Left renal cortex interstitium (tissue), 4 donors: Measurements from ENCODE around the gene DSG2. TPM values are rescaled to one million over a fixed set of nuclear protein-coding genes. Genes with fewer than 3 reads are reported as not detected.
"Not testable (repeated sequence)": the region's sequence is repeated elsewhere in the genome, so short reads cannot be mapped to it uniquely, and the experiment has no call there.

Experiments
- DNase-seq, 4 donors: peaks; one replicate each; pipeline ENCODE4 v3.0.0-alpha.2; 2013; ENCODE audit warnings: low read depth in 4 of 4, low spot score in 2 of 4, missing footprints in 1 of 4
- polyA plus RNA-seq, 4 donors: library from polyadenylated mRNA; unstranded; fragments of 120-200 nt; gene quantifications; one replicate each; pipeline ENCODE4 v1.2.1, GENCODE V29; 2013; ENCODE audit not compliant: insufficient read length in 4 of 4

Gene DSG2
- polyA plus RNA-seq, 4 donors: 42.4 to 55.5 (median 47.5) TPM

DNA sequence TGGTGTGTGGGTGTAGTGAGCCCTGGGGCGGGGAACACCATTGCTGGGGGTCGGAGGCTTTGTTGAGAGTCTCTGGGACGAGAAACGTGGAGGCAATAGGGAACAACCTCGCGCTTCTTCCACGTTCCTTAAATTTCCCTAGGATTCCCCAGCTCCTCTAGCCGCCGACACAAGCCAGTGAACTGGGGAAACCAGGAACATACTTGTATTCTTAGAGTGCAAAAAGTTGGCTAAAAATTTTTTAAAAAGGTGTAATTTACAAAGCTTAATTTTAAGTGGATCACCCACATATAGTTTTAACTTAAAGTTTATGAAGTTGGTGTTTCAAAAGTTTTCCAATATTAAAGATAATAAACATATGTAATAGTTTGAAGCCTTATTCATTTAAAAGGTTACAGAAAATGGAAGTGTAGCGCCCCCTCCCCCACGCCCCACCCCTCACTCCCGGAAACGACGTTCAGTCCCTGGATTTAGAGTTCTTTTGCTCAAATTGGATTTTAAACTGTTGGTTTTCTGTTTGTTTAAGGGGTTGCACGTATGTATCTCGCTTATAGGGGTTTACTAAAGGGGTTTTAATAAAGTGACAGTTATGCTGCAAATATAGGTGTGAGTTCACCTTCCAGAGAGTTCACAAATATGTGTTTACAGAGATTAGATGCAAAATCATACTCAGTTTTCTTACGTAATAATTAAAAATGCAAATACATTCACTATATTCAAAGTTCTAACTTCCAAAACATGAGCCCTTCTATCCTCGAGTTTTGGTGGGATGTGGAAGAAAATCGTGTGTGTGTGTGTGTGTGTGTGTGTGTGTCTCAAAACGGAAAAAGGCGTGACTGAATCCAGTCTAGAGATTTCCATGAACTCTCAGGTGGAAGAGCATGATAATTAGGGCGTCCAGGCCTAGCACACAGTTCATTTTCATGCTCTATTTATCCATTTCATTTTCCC, 872 bp downstream of the DSG2 start:
- peak in 2 of 4 donors; percentile 11 to 17 for DNase-seq

DNA sequence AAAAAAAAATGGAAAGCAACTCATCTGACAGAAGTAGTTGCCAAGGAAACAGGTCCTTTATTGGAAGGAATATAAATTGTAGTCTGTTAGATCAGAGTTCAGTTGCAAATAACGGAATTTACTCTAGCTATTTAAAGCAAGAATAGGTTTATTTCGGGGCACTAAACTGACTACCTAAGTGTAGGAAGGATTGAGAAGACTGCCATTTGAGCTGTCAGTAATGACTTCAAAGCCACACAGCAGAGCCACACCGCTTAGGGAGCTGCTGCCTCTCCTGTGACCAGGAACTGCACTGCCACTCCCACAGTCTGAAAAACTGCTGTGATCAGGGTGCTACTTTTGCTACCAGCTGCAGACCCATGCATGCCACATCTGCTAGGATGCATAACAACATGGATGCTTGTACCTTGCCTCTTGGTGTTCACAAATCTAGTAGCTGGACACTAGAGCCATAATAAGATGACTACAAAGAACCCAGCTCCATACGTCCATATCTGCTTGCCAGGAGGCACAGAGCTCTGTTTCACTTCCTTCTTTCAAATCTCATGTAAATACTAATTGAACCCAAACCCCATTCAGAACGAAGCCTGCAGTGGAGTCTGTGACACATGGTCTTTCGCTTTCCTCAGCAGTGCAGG, 2.2 kb downstream of the DSG2 start:
- no peak for DNase-seq

DNA sequence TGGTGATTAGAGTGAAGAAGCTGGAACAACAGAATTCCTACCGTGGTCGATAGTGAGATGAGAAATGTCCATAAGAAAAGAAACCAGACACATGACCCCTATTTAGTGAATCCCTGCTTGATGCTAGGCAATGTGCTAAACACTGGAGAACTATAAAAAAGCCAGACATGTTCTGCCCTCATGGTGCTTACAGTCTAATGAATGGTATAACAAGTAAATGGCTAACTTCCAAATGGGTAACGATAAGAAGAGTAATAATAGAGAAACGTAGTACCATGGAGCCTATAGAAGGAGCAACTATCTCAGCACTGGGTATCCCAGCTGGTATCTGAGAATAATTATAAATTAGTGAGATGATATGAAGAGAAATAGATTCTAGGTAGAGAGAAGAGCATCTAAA, 5.0 kb downstream of the DSG2 start:
- DNase-seq: no peak

DNA sequence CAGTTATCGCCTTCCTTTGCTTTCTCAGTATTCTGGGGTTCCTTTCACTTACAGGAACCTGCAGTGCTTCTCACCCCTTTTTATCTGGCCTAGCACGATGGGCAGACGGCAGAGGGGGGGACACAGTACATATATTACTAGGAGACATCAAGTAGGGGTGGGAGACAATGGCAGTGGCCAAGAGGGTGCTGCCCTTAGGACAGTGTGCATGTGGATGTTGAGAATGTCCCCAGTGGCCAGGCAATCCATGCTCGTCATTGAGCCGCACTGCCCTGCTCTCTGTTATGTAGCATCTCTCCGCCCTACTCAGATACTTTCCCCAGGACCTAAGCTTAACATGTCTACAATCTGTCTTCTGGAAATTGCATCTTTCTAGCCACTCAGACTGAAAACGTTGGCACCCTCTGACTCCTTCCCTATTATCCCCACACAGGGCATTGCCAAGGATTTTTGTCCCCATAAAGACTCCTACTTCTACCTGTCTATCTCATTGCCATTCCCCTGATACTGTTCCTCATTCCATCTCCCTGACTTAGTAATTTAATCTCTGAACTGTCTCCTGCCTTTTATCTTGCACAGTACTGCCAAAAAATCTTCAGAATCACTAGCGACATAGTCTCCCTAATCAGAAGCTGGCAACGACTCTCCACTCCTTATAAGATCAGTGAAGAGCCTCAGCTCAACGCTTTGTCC, 6.6 kb downstream of the DSG2 start:
- DNase-seq: no peak

DNA sequence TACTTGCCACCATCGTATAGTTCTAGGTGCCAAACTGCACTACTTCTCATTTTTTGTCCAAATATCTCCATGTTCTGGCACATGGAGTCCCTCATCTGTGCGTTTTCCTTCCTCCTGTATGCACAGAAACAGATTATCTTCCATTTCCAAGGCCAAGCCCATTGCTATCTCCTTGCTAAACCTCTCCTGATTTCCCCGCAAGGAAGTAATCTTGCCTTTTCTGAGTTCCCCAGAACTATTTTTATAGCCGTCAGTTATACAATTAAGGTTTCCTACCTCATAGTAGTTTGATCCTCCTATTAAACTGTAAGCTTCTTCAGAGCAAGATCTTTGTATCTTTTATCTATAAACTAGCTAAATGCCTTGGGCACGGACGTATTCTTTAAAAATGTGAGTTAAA, 7.2 kb downstream of the DSG2 start:
- no peak for DNase-seq

DNA sequence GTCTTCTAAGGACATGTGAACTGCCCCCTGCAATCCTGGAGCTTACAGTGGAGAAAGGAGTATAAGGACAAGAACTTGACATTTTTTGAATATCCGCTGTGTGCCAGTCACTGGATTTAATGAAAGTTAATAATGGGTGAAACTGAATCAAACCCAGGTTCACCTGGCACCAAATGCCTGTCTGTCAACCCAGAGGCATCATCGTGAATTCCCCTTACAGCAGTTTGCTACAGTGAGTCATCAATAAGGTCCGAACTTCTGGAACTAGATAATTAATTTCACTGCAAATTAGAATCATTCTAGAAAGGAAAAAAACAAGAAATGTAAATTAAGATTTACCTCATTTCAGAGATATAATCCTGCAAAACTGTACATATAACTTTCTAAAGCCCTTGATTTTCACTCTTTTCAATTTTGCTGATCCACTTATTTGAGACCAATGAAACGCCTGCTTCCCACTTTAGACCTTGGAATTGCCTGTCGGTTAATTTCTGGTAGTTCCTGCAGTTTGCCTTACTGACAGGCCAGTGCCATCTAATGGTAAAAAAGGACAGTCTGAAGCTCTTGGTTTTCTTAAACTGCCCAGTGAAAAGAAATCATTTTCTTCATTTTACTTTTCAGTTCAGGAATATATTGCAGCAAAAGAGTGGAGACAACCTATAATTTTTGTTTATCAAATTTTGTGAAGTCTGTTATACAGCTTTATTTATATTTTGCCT, 8.2 kb downstream of the DSG2 start:
- no peak for DNase-seq

DNA sequence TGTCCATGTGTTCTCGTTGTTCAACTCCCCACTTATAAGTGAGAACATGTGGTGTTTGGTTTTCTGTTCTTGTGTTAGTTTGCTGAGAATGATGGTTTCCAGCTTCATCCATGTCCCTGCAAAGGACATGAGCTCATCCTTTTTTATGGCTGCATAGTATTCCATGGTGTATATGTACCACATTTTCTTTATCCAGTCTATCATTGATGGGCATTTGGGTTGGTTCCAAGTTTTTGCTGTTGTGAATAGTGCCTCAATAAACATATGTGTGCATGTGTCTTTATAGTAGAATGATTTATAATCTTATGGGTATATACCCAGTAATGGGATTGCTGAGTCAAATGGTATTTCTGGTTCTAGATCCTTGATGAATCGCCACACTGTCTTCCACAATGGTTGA, 9.1 kb downstream of the DSG2 start:
- not testable (repeated sequence) for DNase-seq

DNA sequence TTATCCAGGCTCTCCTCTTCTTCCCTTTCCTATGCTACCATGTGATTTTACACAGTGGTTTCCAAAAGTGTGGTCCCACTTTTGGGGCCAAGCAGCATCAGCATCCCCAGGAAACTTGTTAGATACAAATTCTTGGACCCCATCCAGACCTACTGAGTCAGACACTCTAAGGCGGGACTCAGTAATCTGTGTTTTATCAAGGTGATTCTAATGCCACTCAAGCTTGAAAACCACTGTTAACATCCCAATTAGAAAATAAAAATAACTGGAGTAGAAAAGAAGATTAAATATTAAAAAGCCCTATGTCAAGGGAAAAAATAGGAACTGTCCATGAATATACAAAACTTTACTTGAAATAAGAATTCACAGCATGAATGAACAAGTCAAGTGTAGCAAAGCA, 10.8 kb downstream of the DSG2 start:
- no peak for DNase-seq

DNA sequence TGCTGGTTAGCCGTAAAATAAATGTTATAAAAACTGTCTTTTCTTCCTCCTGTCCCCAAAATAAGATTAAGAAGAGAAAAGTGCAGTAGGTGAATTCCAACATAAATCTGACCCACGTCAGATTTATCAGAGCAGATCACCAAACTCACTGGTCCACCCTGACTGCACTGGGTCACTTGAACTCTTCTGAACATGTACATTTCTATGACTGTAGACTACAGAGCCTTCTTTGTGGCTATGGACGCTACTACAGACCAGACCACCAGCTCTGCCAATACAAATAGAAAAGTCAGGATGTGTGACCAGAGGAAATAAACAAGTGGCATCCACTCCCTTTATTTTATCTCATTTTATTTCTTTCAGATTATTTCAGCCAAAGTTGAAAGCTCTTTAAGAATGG, 11.6 kb downstream of the DSG2 start:
- DNase-seq: no peak

DNA sequence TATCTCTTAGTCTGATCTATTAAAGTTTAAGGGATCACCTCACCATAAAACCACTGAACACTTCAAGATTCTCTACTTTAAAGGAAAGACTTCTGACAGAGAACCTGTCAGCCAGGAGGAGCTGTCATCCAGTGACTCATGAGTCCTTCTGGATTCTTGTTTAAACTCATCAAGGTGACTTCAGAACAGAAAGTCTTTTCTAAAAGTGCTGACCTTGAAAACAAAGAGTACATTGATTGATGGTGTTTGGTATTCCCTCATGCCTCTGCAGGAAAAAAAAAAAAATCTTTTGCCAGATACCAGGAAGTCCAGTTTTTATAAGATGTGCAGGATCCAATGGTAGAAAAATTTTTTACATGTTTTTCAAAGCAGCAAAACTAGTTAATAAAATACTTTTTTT, 12.3 kb downstream of the DSG2 start:
- DNase-seq: no peak

DNA sequence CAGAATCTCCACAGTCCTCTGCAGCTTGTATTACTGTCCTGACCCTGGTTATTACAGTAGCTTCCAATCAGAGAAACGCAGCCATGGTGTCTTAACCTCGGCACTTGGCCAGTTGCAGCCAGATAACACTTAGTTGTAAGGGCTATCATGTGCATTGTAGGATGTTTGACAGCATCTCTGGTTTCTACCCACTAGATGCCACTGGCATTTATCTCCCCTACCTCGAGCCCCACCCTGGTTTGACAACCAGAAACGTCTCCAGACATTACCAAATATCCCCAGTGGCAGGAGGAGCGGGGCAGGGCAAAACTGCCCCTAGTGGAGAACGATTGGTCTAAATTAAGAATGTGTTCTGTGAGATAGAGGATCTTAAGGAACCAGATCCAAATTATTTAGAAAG, 13.1 kb downstream of the DSG2 start:
- no peak for DNase-seq

DNA sequence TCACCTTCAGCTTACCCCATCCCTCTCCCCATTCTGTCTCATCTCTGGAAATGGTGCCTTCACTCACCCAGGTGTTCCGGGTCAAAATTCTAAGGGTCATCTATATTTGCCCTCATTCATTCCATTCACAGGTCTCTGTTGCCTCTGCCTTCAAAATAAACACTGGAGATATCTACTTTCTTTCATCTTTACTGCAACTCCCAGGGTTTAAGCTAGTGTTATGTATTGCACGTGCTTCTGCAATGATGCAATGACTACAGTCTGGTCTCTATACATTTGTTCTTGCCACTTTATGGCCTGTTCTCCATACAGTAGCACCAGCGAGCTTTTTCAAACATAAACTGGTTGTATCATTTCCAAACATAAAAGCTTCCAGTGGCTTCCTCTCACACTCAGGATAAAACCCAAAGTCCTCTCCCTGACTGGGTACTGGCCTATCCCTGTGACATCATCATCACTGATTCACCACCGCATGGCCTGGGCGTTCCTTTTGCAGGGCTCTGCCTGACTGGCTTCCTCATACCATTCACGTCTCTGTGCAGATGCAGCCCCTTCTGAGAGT, 14.3 kb downstream of the DSG2 start:
- DNase-seq: no peak

DNA sequence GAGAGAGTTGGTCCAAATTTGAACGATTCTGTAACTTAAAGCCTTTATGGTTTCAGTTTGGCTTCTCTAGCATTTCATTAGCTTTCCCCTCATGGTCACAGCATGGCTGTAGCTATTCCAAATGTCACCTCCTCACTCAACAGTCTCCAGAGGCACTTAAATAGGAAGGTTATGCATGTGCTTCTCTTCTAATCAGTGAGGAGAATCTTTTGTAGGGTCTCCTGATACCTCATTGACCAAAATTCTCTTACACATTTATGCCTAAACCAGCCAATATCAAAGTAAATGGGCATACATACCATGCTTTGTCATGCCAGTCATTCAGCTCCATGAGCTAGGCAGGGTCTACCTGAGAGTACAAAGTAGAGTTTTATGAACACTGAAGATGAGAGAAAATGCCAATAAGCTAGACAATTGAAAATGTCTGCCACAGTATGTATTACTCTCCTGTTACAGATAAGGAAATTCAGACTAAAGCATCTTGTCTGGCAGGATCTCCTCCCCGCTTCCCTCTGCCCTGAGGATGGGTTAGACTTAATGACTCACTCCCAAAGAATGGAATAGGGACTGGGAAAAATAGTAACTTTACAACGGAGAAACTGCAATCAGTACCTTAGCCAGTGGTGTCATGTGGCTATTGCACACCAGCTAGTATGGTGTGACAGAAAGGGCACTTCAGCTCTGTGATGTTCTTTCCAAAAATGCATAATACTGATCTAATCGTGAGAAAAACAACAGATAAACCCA, 15.4 kb downstream of the DSG2 start:
- no peak for DNase-seq

DNA sequence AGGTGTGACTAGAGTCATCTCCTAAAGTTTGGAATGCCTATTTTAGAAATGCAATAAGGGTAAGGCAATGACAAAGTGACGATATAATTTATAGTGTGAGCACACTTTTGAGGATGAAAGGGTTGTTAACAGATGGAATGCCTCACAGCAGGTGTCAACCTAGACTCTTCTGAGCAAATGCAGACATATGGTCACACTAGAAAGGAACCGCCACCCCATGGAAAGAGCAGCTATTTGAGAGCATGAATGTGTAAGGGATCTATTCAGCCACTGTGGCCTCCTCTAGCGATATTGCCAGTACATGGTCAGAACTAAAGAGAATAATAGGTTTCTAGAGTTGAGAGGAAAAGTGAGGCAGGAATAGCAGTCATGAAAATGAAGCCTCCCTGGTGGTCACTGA, 18.5 kb downstream of the DSG2 start:
- no peak for DNase-seq

DNA sequence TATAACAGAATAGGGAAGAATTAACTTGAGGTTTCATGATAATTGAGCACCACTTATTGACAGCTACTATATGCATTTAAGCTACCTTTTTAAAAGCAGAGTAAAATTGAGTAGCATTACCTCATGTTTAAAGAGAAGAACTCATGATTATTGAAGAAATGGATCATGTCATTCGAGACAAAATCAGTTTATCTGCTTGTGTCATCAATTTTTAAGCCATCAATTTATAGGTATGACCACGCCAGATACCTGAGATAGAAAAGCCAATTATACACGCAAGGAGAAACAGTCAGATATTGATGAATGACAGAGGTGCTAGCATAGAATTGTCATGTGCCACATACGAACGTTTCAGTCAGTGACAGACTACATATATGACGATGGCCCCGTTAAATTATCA, 28.4 kb downstream of the DSG2 start:
- no peak for DNase-seq

DNA sequence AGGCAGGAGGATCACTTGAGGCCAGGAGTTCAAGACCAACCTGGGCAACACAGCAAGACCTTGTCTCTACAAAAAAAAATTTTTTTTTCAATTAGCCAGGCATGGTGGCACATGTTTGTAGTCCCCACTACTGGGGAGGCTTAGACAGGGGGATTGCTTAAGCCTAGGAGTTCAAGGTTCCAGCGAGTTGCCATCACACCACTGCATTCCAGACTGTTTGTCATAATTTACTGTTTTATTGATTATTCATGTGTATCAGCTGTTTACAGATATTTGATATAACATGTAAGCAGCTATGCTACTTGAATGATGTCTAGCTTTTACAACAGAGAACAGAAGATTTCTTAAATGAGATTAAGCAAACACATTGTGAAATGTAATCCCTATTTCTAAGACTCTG, 35.3 kb downstream of the DSG2 start:
- no peak for DNase-seq

DNA sequence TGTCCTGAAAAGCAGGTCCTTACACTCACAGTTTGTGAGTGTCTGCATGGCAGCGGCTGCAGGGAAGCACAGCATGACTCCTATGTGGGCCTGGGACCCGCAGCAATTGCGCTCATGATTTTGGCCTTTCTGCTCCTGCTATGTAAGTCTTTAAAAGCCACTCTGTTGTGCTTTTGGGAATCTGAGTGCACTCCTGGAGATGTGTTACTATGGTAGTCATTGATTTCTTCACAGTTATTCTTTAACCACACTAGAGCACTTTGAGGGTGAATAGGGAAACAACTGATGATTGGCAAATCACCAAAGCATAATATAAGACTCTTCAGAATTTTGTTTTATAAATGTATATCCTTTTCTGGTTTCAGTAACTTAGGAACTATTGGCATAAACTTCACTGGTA, 40.9 kb downstream of the DSG2 start:
- DNase-seq: no peak

DNA sequence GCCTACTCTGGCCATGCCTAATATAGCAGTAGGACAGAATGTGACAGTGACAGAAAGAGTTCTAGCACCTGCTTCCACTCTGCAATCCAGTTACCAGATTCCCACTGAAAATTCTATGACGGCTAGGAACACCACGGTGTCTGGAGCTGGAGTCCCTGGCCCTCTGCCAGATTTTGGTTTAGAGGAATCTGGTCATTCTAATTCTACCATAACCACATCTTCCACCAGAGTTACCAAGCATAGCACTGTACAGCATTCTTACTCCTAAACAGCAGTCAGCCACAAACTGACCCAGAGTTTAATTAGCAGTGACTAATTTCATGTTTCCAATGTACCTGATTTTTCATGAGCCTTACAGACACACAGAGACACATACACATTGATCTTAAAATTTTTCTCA, 48.5 kb downstream of the DSG2 start:
- no peak for DNase-seq

DNA sequence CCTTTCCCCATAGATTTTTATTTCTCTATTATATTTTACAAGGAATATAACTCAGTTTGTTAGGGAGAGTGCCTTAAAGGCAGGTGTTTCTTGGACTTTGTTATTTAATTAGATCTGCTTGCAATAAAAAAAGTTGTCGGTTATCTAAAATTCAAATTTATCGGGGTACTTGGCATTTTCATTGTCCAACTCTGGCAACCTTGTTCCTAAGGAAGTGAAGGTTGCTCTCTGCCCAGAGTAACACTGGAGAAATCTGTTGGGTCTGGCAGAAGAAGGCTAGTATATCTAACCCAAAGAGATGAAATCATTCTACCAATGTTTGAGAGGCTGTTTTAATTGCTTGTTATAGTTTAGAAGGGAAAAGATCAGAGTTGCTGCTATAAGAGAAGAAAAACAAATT, 50.9 kb downstream of the DSG2 start:
- DNase-seq: no peak

DNA sequence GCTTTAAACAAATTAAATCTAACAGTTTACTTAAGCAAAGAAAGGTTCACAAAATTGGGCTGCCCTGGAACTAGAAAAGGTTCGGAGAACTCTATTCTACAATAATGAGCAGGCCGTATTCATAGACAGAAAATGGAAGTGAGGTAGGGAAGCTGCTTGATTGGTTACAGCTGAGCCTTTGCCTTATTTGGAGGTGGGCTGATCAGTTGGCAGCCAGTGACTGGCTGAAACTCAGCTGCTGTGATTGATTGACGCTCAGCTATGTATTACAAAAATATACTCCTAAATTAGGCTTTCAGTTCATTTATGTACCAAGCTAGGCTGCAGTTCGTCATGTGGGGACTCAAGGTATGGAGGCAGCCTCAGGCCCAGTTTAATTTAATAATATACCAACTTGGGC, 51.4 kb downstream of the DSG2 start:
- DNase-seq: no peak
